ENCODE data around the gene PLD1. TPM values are rescaled to one million over a fixed set of nuclear protein-coding genes. Genes with fewer than 3 reads are reported as not detected.

The PLD1 gene
- total RNA-seq, 1 donor from 2014 or later: not detected

- Mint-ChIP-seq H3K4me1 (no peaks in the 10 kb centered on the region), H3K36me3 (ENCODE audit: low read depth) (no peaks in the 10 kb centered on the region), H3K27me3 (peaks cover 14% of the 10 kb centered on the region), H3K27ac (no peak overlapping the region), H3K9me3 (no peaks in the 10 kb centered on the region), H3K4me3 (no peak overlapping the region)
- ATAC-seq (ENCODE audit: low read depth): no peak
- DNase-seq: no peak
- ChIA-PET CTCF (no interaction called here), POLR2A (no interaction called here)
- intact Hi-C loops (cut with micrococcal nuclease): no loop called here
- TF ChIP-seq CTCF (IDR thresholded peaks at IDR 0.05): no peak
These were observed 189.4 kb downstream of the PLD1 start for GRCh38 chr3:171620825-171621434.

GRCh38 chr3:171616798-171617197, 193.5 kb downstream of the PLD1 start:
- Mint-ChIP-seq H3K4me3 (no peak overlapping the region), H3K27me3 (peaks cover 14% of the 10 kb centered on the region), H3K27ac (no peak overlapping the region), H3K36me3 (ENCODE audit: low read depth) (no peaks in the 10 kb centered on the region), H3K4me1 (no peaks in the 10 kb centered on the region), H3K9me3 (no peaks in the 10 kb centered on the region)
- POLR2A ChIA-PET: no interaction called here
- TF ChIP-seq CTCF (IDR thresholded peaks at IDR 0.05): no peak
- CTCF ChIA-PET: no interaction called here
- no peak for ATAC-seq (ENCODE audit: low read depth)
- intact Hi-C loops (cut with micrococcal nuclease): no loop called here
- DNase-seq: no peak

GRCh38 chr3:171615686-171616085, 194.6 kb downstream of the PLD1 start:
- DNase-seq: no peak
- H3K36me3 Mint-ChIP-seq (ENCODE audit: low read depth): no peaks in the 10 kb centered on the region
- TF ChIP-seq CTCF (IDR thresholded peaks at IDR 0.05): no peak
- H3K27me3 Mint-ChIP-seq: peaks cover 11% of the 10 kb centered on the region
- H3K9me3 Mint-ChIP-seq: no peaks in the 10 kb centered on the region
- H3K4me1 Mint-ChIP-seq: no peaks in the 10 kb centered on the region
- CTCF ChIA-PET: no interaction called here
- no peak overlapping the region for H3K4me3 Mint-ChIP-seq
- POLR2A ChIA-PET: no interaction called here
- intact Hi-C loops (cut with micrococcal nuclease): no loop called here
- no peak overlapping the region for H3K27ac Mint-ChIP-seq
- ATAC-seq (ENCODE audit: low read depth): no peak

- no peak overlapping the region for H3K27ac Mint-ChIP-seq
- no peak for DNase-seq
These were observed 195.0 kb downstream of the PLD1 start for GRCh38 chr3:171615281-171615680.

More at GRCh38 chr3:171615281-171615680, 195.0 kb downstream of the PLD1 start:
- TF ChIP-seq CTCF (IDR thresholded peaks at IDR 0.05): no peak
- no peaks in the 10 kb centered on the region for H3K36me3 Mint-ChIP-seq (ENCODE audit: low read depth)
- no peak for ATAC-seq (ENCODE audit: low read depth)
- ChIA-PET POLR2A (no interaction called here), CTCF (no interaction called here)
- H3K27me3 Mint-ChIP-seq: peaks cover 11% of the 10 kb centered on the region
- H3K4me1 Mint-ChIP-seq: no peaks in the 10 kb centered on the region
- no peaks in the 10 kb centered on the region for H3K9me3 Mint-ChIP-seq
- intact Hi-C loops (cut with micrococcal nuclease): no loop called here
- no peak overlapping the region for H3K4me3 Mint-ChIP-seq

All from activated B cell treated with CpG ODN at 0.5 μM for 24 hours (primary cell).